ENCODE measurements around the gene ALOX5AP.

DNA sequence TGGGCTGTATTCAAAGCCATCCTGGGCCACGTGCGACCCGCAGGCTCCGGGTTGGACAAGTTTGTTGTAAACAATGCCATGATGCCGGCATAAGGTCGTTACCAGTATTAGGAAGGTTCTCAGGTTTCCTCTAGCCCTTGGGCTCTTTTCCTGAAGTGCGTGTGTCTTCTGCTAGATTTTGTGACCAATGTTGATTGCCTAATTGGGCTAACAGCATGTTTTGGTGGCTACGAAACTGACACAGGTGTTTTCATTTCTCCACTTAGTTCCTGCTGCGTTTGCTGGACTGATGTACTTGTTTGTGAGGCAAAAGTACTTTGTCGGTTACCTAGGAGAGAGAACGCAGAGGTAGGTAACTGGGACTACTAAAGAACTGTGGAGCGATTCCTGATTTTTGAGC lies 20.3 kb downstream of the ALOX5AP start:
- TF ChIP-seq, protein P1, sequence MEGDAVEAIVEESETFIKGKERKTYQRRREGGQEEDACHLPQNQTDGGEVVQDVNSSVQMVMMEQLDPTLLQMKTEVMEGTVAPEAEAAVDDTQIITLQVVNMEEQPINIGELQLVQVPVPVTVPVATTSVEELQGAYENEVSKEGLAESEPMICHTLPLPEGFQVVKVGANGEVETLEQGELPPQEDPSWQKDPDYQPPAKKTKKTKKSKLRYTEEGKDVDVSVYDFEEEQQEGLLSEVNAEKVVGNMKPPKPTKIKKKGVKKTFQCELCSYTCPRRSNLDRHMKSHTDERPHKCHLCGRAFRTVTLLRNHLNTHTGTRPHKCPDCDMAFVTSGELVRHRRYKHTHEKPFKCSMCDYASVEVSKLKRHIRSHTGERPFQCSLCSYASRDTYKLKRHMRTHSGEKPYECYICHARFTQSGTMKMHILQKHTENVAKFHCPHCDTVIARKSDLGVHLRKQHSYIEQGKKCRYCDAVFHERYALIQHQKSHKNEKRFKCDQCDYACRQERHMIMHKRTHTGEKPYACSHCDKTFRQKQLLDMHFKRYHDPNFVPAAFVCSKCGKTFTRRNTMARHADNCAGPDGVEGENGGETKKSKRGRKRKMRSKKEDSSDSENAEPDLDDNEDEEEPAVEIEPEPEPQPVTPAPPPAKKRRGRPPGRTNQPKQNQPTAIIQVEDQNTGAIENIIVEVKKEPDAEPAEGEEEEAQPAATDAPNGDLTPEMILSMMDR (IDR thresholded peaks at IDR 0.05; ENCODE audit: low read depth, low read length, missing input control): no peak
- TF ChIP-seq, protein P2, sequence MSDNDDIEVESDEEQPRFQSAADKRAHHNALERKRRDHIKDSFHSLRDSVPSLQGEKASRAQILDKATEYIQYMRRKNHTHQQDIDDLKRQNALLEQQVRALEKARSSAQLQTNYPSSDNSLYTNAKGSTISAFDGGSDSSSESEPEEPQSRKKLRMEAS (IDR thresholded peaks at IDR 0.05): no peak
- TF ChIP-seq REST (IDR thresholded peaks at IDR 0.05): no peak
- no peak for TF ChIP-seq GABPA (IDR thresholded peaks at IDR 0.05 in 1 of 2, conservative IDR thresholded peaks at IDR 0.05 in 1 of 2)
- TF ChIP-seq TAF1 (conservative IDR thresholded peaks at IDR 0.05): no peak
- no peak for TF ChIP-seq RXRA (IDR thresholded peaks at IDR 0.05)
- TF ChIP-seq, protein P3, sequence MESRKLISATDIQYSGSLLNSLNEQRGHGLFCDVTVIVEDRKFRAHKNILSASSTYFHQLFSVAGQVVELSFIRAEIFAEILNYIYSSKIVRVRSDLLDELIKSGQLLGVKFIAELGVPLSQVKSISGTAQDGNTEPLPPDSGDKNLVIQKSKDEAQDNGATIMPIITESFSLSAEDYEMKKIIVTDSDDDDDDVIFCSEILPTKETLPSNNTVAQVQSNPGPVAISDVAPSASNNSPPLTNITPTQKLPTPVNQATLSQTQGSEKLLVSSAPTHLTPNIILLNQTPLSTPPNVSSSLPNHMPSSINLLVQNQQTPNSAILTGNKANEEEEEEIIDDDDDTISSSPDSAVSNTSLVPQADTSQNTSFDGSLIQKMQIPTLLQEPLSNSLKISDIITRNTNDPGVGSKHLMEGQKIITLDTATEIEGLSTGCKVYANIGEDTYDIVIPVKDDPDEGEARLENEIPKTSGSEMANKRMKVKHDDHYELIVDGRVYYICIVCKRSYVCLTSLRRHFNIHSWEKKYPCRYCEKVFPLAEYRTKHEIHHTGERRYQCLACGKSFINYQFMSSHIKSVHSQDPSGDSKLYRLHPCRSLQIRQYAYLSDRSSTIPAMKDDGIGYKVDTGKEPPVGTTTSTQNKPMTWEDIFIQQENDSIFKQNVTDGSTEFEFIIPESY (IDR thresholded peaks at IDR 0.05): no peak
- no peak for TF ChIP-seq JUND (IDR thresholded peaks at IDR 0.05)

All from liver (tissue), 3 donors.